Smooth muscle cell (in vitro differentiated cells): ENCODE measurements around the gene MXD3. TPM values are rescaled to one million over a fixed set of nuclear protein-coding genes. Genes with fewer than 3 reads are reported as not detected.

Experiments
- DNase-seq: peaks from one replicate; lab custom pipeline; 2025; ENCODE audit not compliant: unreplicated experiment; lab: John Stamatoyannopoulos, UW
- H2AFZ ChIP-seq: fragments of 200-600 bp; sonication (generic); 2 replicates; pipeline ENCODE4 v1.6.0; 2016; ENCODE audit warnings: antibody characterized with exemption, low read depth, mild to moderate bottlenecking
- H3F3A ChIP-seq: fragments of 200-600 bp; sonication (generic); 2 replicates; pipeline ENCODE4 v1.6.0; 2017; ENCODE audit warnings: antibody characterized with exemption, low read depth
- H3K27ac ChIP-seq: fragments of 200-600 bp; sonication (generic); 2 replicates; pipeline ENCODE4 v1.5.1; 2016; ENCODE audit warnings: low read depth, mild to moderate bottlenecking
- H3K27me3 ChIP-seq: fragments of 200-600 bp; sonication (generic); 2 replicates; pipeline ENCODE4 v1.6.1; 2016; ENCODE audit warnings: low read depth, mild to moderate bottlenecking
- H3K36me3 ChIP-seq: fragments of 200-600 bp; sonication (generic); 2 replicates; pipeline ENCODE4 v1.5.1; 2016; ENCODE audit warnings: low read depth
- H3K4me1 ChIP-seq: fragments of 200-600 bp; sonication (generic); 2 replicates; pipeline ENCODE4 v1.5.1; 2016; ENCODE audit warnings: low read depth
- H3K4me2 ChIP-seq: fragments of 200-600 bp; sonication (generic); 2 replicates; pipeline ENCODE4 v1.6.0; 2016; ENCODE audit warnings: mild to moderate bottlenecking
- H3K4me3 ChIP-seq: fragments of 200-600 bp; sonication (generic); 2 replicates; pipeline ENCODE4 v1.5.1; 2016; ENCODE audit warnings: mild to moderate bottlenecking
- H3K79me2 ChIP-seq: fragments of 200-600 bp; sonication (generic); 2 replicates; pipeline ENCODE4 v1.6.0; 2016; ENCODE audit warnings: low read depth, mild to moderate bottlenecking
- H3K9ac ChIP-seq: fragments of 200-600 bp; sonication (generic); 2 replicates; pipeline ENCODE4 v1.6.0; 2016; ENCODE audit warnings: low read depth
- H3K9me3 ChIP-seq: fragments of 200-600 bp; sonication (generic); replicated peaks from 2 replicates; pipeline ENCODE4 v1.5.1; 2016; ENCODE audit warnings: low read depth
- H4K20me1 ChIP-seq: fragments of 200-600 bp; sonication (generic); 2 replicates; pipeline ENCODE4 v1.6.0; 2016; ENCODE audit warnings: low read depth
- CTCF ChIP-seq: fragments of 200-600 bp; sonication (generic); IDR thresholded peaks from 2 replicates; pipeline ENCODE4 v1.5.1; 2017; ENCODE audit warnings: borderline replicate concordance, mild to moderate bottlenecking, antibody characterized with exemption; ENCODE audit not compliant: insufficient read depth, poor library complexity, severe bottlenecking
- WGBS: methylation state at CpG from one replicate; pipeline ENCODE4 v1.1.7; 2016; ENCODE audit warnings: low lambda C conversion rate; 5-methylcytosine and 5-hydroxymethylcytosine counted together
- polyA plus RNA-seq: library from polyadenylated mRNA; unstranded; fragments of >200 nt; fragmentation: Nextera tagmentation; extraction: Ambion mirVana; gene quantifications from 2 replicates; pipeline ENCODE4 v1.2.1, GENCODE V29; 2016
- total RNA-seq: library from RNA; depleted of rRNA; stranded (reverse); fragments of >200 nt; gene quantifications from 2 replicates; pipeline ENCODE4 v1.2.3, GENCODE V29; 2014

The MXD3 gene
- total and polyA plus RNA-seq, 2 experiments from 2014 or later: 8.6 to 15.6 TPM

DNA sequence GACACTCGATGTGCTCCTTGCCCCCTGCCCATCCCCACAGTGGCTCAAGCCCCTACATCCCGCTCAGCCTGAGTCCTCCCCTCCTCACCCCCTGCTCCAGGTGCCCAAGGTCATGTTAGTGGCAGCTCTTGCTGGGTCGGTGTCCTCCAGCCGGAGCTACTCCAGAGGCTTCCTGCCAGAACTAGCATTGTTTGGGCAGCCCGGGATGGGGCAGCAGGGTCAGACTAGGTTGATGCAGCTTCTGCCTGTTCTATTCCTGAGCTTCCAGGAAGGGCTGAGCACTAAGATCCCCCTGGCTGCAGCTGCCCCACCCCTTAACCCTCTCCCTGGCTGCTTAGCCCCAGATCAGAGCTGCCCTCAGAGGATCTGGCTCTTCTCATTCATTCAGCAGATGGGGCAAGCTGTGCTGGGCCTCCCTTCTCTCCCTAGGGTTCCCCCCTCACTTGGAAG, 46.7 kb upstream of the MXD3 start:
- WGBS: 80% methylated on average over 5 of the region's 5 CpGs
- H3K36me3 ChIP-seq: no peaks in the 10 kb centered on the region
- no peak overlapping the region for H3K4me3 ChIP-seq
- TF ChIP-seq CTCF: no peak
- H3K79me2 ChIP-seq: no peaks in the 10 kb centered on the region
- H4K20me1 ChIP-seq: no peaks in the 10 kb centered on the region
- H3K4me2 ChIP-seq: no peak overlapping the region
- peaks cover 8% of the 10 kb centered on the region for H3K4me1 ChIP-seq
- no peak for DNase-seq
- H3K27ac ChIP-seq: no peak overlapping the region
- H3K27me3 ChIP-seq: no peaks in the 10 kb centered on the region
- H3K9me3 ChIP-seq: no peaks in the 10 kb centered on the region
- no peak overlapping the region for H3K9ac ChIP-seq
- H3F3A ChIP-seq: no peaks in the 10 kb centered on the region
- no peak overlapping the region for H2AFZ ChIP-seq

DNA sequence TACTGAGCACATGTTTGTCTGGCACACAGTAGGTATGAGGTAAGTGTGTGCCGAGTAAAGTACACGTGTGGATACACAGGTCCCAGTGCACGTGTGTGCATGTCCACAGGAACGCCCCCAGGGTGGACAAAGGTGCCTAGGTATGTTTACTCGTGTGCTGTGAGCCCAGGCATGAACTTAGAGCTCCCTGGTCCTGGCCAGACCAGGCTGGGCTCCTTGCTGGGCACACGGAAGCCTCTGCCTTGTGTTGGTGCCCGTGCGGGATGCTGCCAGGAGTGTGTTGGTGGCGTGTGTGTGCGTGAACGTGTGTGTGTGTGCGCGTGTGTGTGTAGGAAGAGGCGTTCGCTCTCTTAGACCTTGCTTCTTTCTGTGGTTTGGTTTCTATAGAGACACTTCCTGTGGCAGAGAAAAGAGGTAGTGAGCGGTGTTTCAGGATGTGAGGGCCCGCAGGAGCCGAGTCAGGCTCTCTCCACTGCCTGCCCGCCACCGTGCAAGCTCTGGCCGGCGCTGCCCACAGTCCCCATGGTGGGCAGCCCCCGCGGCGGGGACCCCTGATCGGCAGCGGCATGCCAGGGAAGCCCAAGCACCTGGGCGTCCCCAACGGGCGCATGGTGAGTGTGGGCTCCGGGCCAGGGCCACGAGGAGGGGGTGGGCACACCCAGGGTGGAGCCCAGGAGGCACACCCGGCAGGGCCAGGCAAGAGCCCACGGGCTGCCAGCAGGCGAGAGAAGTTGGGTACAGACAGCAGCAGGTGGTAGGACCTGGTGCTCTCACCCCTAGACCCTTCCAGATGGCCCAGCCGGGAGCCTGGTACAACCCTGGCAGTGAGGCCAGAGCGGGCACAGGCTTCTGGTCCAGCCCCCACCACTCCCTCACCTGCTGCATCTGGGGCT, 46.0 kb upstream of the MXD3 start, which contains the start of gene RGS14:
TSS of gene RGS14 (plus strand) at position 466 of the 893 bp plus-strand sequence. CDS start at position 567, 101 bp downstream.
- H3K9me3 ChIP-seq: no peaks in the 10 kb centered on the region
- H3K79me2 ChIP-seq: no peaks in the 10 kb centered on the region
- DNase-seq: no peak
- WGBS: 85% methylated on average over 37 of the region's 37 CpGs
- no peaks in the 10 kb centered on the region for H3K27me3 ChIP-seq
- H3K36me3 ChIP-seq: no peaks in the 10 kb centered on the region
- H3K4me2 ChIP-seq: no peak within 1 kb of the TSS
- no peak within 1 kb of the TSS for H2AFZ ChIP-seq
- no peak within 1 kb of the TSS for H3K4me3 ChIP-seq
- peaks cover 4% of the 10 kb centered on the region for H3K4me1 ChIP-seq
- no peak within 1 kb of the TSS for H3K27ac ChIP-seq
- no peak for TF ChIP-seq CTCF
- no peak within 1 kb of the TSS for H3K9ac ChIP-seq
- no peaks in the 10 kb centered on the region for H4K20me1 ChIP-seq
- H3F3A ChIP-seq: no peaks in the 10 kb centered on the region

- Histone ChIP-seq H3K79me2 (no peaks in the 10 kb centered on the region), H3K9me3 (no peaks in the 10 kb centered on the region), H3K4me1 (no peaks in the 10 kb centered on the region), H2AFZ (no peak overlapping the region), H3K36me3 (no peaks in the 10 kb centered on the region), H3K27me3 (no peaks in the 10 kb centered on the region), H3K27ac (no peak overlapping the region), H3K4me2 (no peak overlapping the region), H3K9ac (no peak overlapping the region), H4K20me1 (no peaks in the 10 kb centered on the region), H3K4me3 (no peak overlapping the region), H3F3A (no peaks in the 10 kb centered on the region)
- no peak for DNase-seq
- TF ChIP-seq CTCF: no peak
- 95% methylated on average over 5 of the region's 5 CpGs for WGBS
Observed at GRCh38 chr5:177357146-177357458, 45.4 kb upstream of the MXD3 start.

DNA sequence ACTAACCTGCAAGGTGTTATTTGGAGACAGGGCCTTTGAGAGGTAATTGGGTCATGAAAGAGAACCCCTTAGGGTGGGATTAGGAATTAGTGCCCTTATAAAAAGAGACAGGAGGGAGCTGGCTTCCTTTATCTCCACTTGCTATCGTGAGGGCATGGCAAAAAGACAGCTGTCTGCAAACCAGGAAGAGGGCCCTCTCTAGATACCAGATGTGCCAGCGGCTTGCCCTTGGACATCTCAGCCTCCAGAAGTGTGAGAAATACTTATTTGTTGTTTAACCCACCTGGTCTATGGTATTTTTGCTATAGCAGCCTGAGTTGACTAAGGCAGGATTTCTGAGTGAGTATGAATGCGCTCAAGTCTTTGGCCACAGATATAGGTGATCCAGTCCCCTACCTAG, 45.0 kb upstream of the MXD3 start:
- 79% methylated on average over 3 of the region's 3 CpGs for WGBS
- no peaks in the 10 kb centered on the region for H3K36me3 ChIP-seq
- no peaks in the 10 kb centered on the region for H3F3A ChIP-seq
- no peaks in the 10 kb centered on the region for H4K20me1 ChIP-seq
- no peak overlapping the region for H3K4me3 ChIP-seq
- H3K4me1 ChIP-seq: no peaks in the 10 kb centered on the region
- no peak overlapping the region for H2AFZ ChIP-seq
- no peak for DNase-seq
- no peak overlapping the region for H3K9ac ChIP-seq
- H3K79me2 ChIP-seq: no peaks in the 10 kb centered on the region
- TF ChIP-seq CTCF: no peak
- H3K27ac ChIP-seq: no peak overlapping the region
- H3K27me3 ChIP-seq: no peaks in the 10 kb centered on the region
- no peak overlapping the region for H3K4me2 ChIP-seq
- H3K9me3 ChIP-seq: no peaks in the 10 kb centered on the region
